Head of caudate nucleus (tissue), 42 donors: Measurements from ENCODE around the gene QSER1.
"Not testable (repeated sequence)": the region's sequence is repeated elsewhere in the genome, so short reads cannot be mapped to it uniquely, and the experiment has no call there.

Experiments used
- DNase-seq, 42 donors: peaks; one replicate each; pipeline versions ENCODE4 v3.0.0 to v3.0.0-alpha.2; 2020 to 2021; ENCODE audit warnings: mixed read lengths in 7 of 42
- intact Hi-C: fragments of 100-400 bp; cut with DNase I; formaldehyde crosslinking; loops from one replicate; pipeline ENCODE4 v1.15.0; 2022

QSER1 gene

GRCh38 chr11:32892355-32893092 lies at the start of gene QSER1:
TSS of gene QSER1 (plus strand) at chr11:32892811. CDS start at chr11:32893126, 315 bp downstream.
- peak; percentile 27 to 89 (median 74) for DNase-seq
- intact Hi-C loops, result loop anchor here (10.0 kb wide), 1 partner anchor 152 kb away; no protein-coding TSS in a partner anchor

DNA sequence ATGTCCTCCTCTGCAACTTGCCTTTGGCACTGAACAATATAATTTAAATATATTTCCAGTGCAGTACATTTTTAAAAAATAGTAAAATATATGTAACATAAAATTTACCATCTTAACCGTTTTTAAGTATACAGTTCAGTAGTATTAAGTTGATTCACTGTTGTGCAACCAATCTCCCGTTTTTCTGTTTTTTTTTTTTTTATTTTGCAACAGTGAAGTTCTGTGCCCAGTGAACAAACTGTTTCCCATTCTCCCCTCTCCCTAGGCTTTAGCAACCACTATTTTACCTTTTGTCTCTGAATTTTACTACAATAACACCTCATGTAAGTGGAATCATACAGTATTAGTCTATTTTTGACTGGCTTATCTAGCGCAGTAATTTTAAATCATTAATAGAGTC lies 49.1 kb upstream of the QSER1 start:
- intact Hi-C loops, result no loop called here
- DNase-seq, result no peak

DNA sequence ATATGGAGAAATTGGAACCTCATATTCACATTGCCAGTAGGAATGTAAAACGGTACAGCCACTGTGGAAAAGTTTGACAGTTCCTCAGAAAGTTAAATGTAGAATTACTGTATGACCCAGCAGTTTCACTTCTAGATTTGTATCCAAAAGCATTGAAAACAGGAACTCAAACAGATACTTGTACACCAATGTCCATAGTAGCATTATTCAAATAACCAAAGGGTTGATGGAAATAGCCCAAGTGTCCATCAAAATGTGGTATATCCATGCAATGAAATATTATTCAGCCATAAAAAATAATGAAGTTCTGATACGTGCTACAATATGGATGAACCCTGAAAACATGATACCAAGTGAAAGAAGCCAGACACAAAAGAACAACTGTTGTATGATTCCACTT lies 45.1 kb upstream of the QSER1 start:
- intact Hi-C loops, result no loop called here
- no peak for DNase-seq

DNA sequence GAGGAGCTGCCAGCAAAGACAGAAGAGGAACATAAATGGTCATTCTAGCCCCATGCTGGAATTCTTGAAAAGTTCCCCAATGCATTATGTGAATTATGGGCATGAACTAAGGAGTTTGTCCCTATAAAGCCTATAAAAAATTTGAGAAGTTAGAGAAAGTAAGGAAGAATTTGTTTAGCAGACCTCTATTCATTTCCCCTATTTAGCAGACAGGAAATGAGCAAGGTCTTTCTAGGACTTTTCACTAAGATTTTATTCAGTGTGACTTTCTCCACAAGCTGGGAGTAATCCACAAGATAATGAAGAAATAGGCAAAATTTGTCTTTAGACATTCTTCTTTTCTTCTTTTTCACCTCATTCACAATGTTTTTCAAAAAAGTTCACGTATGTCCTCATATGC lies 42.9 kb upstream of the QSER1 start:
- intact Hi-C loops, result no loop called here

GRCh38 chr11:32851251-32851650 lies 41.4 kb upstream of the QSER1 start:
- no peak for DNase-seq
- intact Hi-C loops, result no loop called here

More for the DNA sequence above, 42.9 kb upstream of the QSER1 start:
- no peak for DNase-seq

GRCh38 chr11:32852207-32852606 lies 40.4 kb upstream of the QSER1 start:
- no peak for DNase-seq
- intact Hi-C loops, result no loop called here

DNA sequence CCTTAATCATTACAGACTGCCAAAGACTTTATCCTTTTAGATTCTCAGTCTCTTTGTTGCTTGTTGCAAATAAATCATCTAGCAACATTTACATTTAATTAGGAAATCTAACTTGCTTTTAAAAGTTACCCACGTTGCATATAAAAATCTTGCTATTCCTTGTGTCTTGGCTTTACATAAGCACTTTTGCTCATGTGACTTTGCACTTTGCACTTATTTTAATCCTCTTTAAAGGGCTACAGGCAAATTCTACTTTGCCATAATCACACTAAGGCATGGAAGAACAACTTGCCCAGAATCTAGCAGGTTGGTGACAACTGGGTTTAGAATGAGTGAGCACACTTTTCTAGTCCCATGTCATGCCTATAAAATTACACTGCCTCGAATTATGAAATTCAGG lies 37.0 kb upstream of the QSER1 start:
- intact Hi-C loops, result no loop called here
- DNase-seq, result no peak

GRCh38 chr11:32858731-32859130 lies 33.9 kb upstream of the QSER1 start:
- no peak for DNase-seq
- intact Hi-C loops, result no loop called here

DNA sequence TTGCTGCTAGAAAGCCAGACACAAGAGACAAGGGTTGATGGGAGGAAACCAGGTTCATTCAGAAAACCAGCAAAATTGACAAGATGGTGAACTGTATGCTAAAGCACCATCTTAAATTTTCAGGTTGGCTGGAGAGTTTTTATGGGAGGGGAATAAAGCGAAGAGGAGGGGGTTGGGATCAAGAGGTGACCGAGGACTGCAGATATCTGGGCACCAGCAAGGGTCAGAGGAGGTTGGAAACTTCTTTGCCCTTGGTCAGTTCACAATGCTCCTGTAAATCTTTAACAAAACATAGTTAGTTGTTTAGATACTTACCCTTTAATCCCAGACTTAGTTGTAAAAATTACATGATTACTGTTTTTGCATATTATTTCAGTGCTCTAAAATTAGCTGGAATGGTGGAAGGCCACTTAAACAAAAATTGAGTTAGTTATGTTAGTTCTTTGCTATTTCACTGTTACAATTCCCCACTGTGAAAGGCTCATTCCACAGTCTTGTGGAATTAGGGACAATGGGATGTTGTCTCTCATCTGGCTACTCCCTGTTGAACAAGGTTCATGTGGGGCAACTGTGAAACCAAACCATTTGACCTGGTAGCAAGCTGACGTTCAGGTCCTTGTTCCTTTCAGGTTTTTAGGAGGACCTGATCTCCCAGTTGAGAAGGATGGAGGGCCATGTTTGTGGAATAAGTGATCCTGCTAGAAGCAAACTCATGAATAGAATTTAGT lies 30.6 kb upstream of the QSER1 start:
- DNase-seq, result no peak

GRCh38 chr11:32864555-32864954 lies 28.1 kb upstream of the QSER1 start:
- no peak for DNase-seq
- intact Hi-C loops, result no loop called here

More for the DNA sequence above, 30.6 kb upstream of the QSER1 start:
- intact Hi-C loops, result no loop called here

DNA sequence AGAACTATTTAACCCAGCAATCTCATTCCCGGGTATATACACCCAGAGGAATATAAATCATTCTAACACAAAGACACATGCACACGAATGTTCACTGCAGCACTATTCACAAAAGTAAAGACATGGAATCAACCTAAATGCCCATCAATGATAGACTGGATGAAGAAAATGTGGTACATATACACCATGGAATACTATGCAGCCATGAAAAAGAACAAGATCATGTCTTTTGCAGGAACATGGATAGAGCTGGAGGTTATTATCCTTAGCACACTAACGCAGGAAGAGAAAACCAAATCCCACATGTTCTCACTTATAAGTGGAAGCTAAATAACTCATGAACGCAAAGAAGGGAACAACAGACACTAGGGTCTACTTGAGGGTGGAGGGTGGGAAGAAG lies 23.9 kb upstream of the QSER1 start:
- intact Hi-C loops, DNase-seq: not testable (repeated sequence)

GRCh38 chr11:32870676-32871075 lies 21.9 kb upstream of the QSER1 start:
- intact Hi-C loops, result no loop called here
- DNase-seq, result peak in 4 of 42 donors; percentile 3 to 27 (median 16)

DNA sequence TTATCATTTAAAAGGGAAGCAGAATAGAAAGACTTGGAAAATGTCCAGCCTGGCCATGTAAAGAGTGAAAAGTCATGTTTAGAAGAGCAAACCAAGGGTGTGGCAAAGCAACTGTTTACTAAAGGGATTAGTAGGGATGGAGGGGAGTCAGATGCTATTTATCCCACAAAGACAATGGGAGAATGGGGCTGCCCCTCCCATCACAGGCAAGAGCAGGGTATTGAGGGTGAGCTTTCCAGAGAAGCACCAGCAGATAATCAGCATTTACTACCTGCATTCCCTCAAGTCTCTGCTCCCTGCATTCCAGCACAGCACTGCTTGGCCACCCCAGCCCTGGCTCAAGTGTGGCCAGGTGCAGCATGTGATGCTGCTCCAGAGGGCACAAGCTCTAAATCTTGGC lies 18.5 kb upstream of the QSER1 start:
- intact Hi-C loops, result no loop called here
- DNase-seq, result no peak

GRCh38 chr11:32881286-32881685 lies 11.3 kb upstream of the QSER1 start:
- DNase-seq, result no peak
- intact Hi-C loops, result no loop called here

DNA sequence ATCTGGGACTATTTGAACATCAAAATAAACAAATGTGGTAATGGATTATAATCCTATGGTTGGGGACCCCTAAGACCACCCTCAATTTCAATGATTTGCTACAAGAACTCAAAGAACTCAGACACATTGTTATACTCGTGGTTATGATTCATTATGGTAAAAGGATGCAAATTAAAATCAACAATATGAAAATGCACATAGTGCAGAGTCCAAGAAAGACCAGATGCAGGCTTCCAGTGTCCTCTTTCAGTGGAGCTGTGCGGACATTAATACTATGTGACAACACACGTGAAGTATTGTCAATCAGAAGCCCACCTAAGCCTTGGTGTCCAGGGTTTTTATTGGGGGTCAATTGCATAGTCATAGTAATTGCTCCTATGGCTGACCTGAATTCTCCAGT lies 9.2 kb upstream of the QSER1 start:
- no peak for DNase-seq
- intact Hi-C loops, result no loop called here

- no peak for DNase-seq
- intact Hi-C loops, result no loop called here
Observed at GRCh38 chr11:32884023-32884422, 8.6 kb upstream of the QSER1 start.

GRCh38 chr11:32884770-32885384 lies 7.7 kb upstream of the QSER1 start:
- intact Hi-C loops, result no loop called here

GRCh38 chr11:32885556-32885955 lies 7.1 kb upstream of the QSER1 start:
- intact Hi-C loops, result no loop called here

More at GRCh38 chr11:32884770-32885384, 7.7 kb upstream of the QSER1 start:
- peak in 2 of 42 donors; percentile 7 to 15 for DNase-seq

GRCh38 chr11:32886180-32886579 lies 6.4 kb upstream of the QSER1 start:
- no peak for DNase-seq
- intact Hi-C loops, result no loop called here

More at GRCh38 chr11:32885556-32885955, 7.1 kb upstream of the QSER1 start:
- no peak for DNase-seq
